Measurements from ENCODE around the gene PTX3.

- TF ChIP-seq POLR2AphosphoS5 (IDR thresholded peaks at IDR 0.05) (no peak), EP300 (IDR thresholded peaks at IDR 0.05) (no peak), POLR2A (IDR thresholded peaks at IDR 0.05) (no peak)
- TF ChIP-seq, protein P1, sequence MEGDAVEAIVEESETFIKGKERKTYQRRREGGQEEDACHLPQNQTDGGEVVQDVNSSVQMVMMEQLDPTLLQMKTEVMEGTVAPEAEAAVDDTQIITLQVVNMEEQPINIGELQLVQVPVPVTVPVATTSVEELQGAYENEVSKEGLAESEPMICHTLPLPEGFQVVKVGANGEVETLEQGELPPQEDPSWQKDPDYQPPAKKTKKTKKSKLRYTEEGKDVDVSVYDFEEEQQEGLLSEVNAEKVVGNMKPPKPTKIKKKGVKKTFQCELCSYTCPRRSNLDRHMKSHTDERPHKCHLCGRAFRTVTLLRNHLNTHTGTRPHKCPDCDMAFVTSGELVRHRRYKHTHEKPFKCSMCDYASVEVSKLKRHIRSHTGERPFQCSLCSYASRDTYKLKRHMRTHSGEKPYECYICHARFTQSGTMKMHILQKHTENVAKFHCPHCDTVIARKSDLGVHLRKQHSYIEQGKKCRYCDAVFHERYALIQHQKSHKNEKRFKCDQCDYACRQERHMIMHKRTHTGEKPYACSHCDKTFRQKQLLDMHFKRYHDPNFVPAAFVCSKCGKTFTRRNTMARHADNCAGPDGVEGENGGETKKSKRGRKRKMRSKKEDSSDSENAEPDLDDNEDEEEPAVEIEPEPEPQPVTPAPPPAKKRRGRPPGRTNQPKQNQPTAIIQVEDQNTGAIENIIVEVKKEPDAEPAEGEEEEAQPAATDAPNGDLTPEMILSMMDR (IDR thresholded peaks at IDR 0.05): no peak
Observed at GRCh38 chr3:157464321-157464720, 27.7 kb downstream of the PTX3 start.

Measured in suprapubic skin (tissue), 4 donors.